Calu3 (cell line): ENCODE data around the gene CNTNAP2. TPM values are rescaled to one million over a fixed set of nuclear protein-coding genes. Genes with fewer than 3 reads are reported as not detected.

Experiments used
- BruUV-seq: library from RNA; stranded (reverse); fragments of 400-500 nt; replicated peaks from 2 replicates; lab custom pipeline; 2021; lab: Mats Ljungman, UMichigan
- CTCF ChIA-PET: fragments of 300-600 bp; sonication (Branson Sonifier 250); formaldehyde crosslinking; loops from one replicate; lab custom pipeline; 2022; ENCODE audit warnings: antibody characterized with exemption; lab: Charles Lee
- DNase-seq: peaks from one replicate; pipeline ENCODE4 v3.0.0; 2022
- H3K27ac Mint-ChIP-seq: one replicate; pipeline ENCODE4 v1.8.0; 2022; ENCODE audit warnings: mixed read lengths; ENCODE audit not compliant: unreplicated experiment
- H3K27me3 Mint-ChIP-seq: one replicate; pipeline ENCODE4 v1.8.0; 2022; ENCODE audit warnings: mixed read lengths; ENCODE audit not compliant: unreplicated experiment
- H3K36me3 Mint-ChIP-seq: one replicate; pipeline ENCODE4 v1.8.0; 2022; ENCODE audit warnings: mild to moderate bottlenecking, moderate library complexity, mixed read lengths; ENCODE audit not compliant: insufficient read depth, unreplicated experiment
- H3K4me1 Mint-ChIP-seq: one replicate; pipeline ENCODE4 v1.8.0; 2022; ENCODE audit warnings: mild to moderate bottlenecking, low read depth, mixed read lengths; ENCODE audit not compliant: unreplicated experiment
- H3K4me3 Mint-ChIP-seq: one replicate; pipeline ENCODE4 v1.8.0; 2022; ENCODE audit warnings: mild to moderate bottlenecking, low read depth, moderate library complexity, mixed read lengths; ENCODE audit not compliant: unreplicated experiment
- H3K9me3 Mint-ChIP-seq: one replicate; pipeline ENCODE4 v1.8.0; 2022; ENCODE audit warnings: low read depth, mixed read lengths; ENCODE audit not compliant: unreplicated experiment
- intact Hi-C: fragments of 100-400 bp; cut with micrococcal nuclease; formaldehyde crosslinking; loops from one replicate; pipeline ENCODE4 v1.10.0; 2022; ENCODE audit not compliant: unreplicated experiment
- total RNA-seq: library from RNA; stranded (reverse); gene quantifications from 2 replicates; pipeline ENCODE4 v1.2.3, GENCODE V29; 2022
- TF ChIP-seq, protein P1 (sequence below): fragments of 200-600 bp; IDR thresholded peaks from one replicate; pipeline ENCODE4 v1.8.0; 2022; ENCODE audit warnings: antibody characterized with exemption; ENCODE audit not compliant: unreplicated experiment

CNTNAP2 gene
- total RNA-seq, 1 experiment from 2014 or later, result 1.1 TPM

DNA sequence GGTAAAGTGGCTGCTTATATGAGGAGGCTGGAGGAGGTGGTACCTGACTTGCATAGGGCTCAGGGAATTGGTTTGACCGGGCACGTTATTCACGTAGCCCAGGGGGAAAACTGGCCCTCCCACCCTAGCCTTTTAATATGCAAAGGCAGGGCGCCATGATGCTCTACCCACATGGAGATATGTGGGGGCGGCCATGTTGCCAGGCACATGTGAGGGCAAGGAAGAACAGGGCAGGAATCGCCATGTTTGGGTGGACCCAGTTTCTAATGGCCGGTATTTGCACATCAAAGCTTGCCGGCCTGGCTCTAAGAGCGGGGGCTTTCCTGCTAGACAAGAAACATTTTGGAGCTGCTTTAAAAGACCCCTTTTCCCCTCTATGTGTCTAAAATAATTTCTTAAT lies 1524.2 kb downstream of the CNTNAP2 start:
- intact Hi-C loops, result no loop called here
- Mint-ChIP-seq H3K4me1 (no peaks in the 10 kb centered on the region), H3K36me3 (no peaks in the 10 kb centered on the region), H3K27me3 (no peaks in the 10 kb centered on the region), H3K27ac (no peak overlapping the region), H3K9me3 (peaks cover 18% of the 10 kb centered on the region), H3K4me3 (no peak overlapping the region)
- TF ChIP-seq, protein P1, sequence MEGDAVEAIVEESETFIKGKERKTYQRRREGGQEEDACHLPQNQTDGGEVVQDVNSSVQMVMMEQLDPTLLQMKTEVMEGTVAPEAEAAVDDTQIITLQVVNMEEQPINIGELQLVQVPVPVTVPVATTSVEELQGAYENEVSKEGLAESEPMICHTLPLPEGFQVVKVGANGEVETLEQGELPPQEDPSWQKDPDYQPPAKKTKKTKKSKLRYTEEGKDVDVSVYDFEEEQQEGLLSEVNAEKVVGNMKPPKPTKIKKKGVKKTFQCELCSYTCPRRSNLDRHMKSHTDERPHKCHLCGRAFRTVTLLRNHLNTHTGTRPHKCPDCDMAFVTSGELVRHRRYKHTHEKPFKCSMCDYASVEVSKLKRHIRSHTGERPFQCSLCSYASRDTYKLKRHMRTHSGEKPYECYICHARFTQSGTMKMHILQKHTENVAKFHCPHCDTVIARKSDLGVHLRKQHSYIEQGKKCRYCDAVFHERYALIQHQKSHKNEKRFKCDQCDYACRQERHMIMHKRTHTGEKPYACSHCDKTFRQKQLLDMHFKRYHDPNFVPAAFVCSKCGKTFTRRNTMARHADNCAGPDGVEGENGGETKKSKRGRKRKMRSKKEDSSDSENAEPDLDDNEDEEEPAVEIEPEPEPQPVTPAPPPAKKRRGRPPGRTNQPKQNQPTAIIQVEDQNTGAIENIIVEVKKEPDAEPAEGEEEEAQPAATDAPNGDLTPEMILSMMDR, result no peak
- CTCF ChIA-PET, result no interaction called here
- no TSS peak for BruUV-seq
- DNase-seq, result no peak

- Mint-ChIP-seq H3K27me3 (no peaks in the 10 kb centered on the region), H3K4me3 (no peak overlapping the region), H3K4me1 (no peaks in the 10 kb centered on the region), H3K9me3 (peaks cover 14% of the 10 kb centered on the region), H3K36me3 (no peaks in the 10 kb centered on the region), H3K27ac (no peak overlapping the region)
- intact Hi-C loops, result no loop called here
- CTCF ChIA-PET, result no interaction called here
- DNase-seq, result no peak
- TF ChIP-seq, protein P1, result no peak
- BruUV-seq, result no TSS peak
Observed at GRCh38 chr7:147646568-147646967, 1530.0 kb downstream of the CNTNAP2 start.

DNA sequence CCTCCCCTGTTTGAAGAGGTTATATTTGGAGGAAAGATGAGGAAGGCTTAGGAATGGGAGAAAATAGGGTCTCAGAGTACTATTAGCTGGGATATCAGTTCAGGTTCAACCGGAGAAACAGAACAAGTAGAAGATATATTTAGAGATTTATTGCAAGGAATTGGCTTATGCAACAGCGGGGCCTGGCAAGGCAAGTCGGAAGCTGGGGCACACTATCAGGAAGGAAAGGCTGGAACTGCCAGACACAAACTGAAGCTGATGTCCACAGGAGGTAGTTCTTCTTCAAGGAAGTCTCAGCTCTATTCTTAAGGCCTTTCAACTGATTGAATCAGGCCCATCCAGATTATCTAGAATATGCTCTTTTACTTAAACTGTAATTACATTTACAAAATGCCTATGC lies 1534.4 kb downstream of the CNTNAP2 start:
- CTCF ChIA-PET, result no interaction called here
- no TSS peak for BruUV-seq

GRCh38 chr7:147651601-147652000 lies 1535.0 kb downstream of the CNTNAP2 start:
- intact Hi-C loops, result no loop called here
- H3K27ac Mint-ChIP-seq, result no peak overlapping the region

More for the DNA sequence above, 1534.4 kb downstream of the CNTNAP2 start:
- DNase-seq, result no peak
- H3K9me3 Mint-ChIP-seq, result peaks cover 15% of the 10 kb centered on the region
- intact Hi-C loops, result no loop called here
- H3K27ac Mint-ChIP-seq, result no peak overlapping the region
- no peaks in the 10 kb centered on the region for H3K4me1 Mint-ChIP-seq
- H3K4me3 Mint-ChIP-seq, result no peak overlapping the region
- no peaks in the 10 kb centered on the region for H3K27me3 Mint-ChIP-seq
- TF ChIP-seq, protein P1, result no peak
- H3K36me3 Mint-ChIP-seq, result peaks cover 5% of the 10 kb centered on the region

More at GRCh38 chr7:147651601-147652000, 1535.0 kb downstream of the CNTNAP2 start:
- BruUV-seq, result no TSS peak
- Mint-ChIP-seq H3K36me3 (peaks cover 5% of the 10 kb centered on the region), H3K27me3 (no peaks in the 10 kb centered on the region), H3K4me3 (no peak overlapping the region), H3K4me1 (no peaks in the 10 kb centered on the region), H3K9me3 (peaks cover 19% of the 10 kb centered on the region)
- TF ChIP-seq, protein P1, result no peak
- DNase-seq, result no peak
- CTCF ChIA-PET, result no interaction called here
